Spleen (tissue), 11 donors: Measurements from ENCODE around the gene ERMP1. TPM values are rescaled to one million over a fixed set of nuclear protein-coding genes. Genes with fewer than 3 reads are reported as not detected.

Source experiments
- DNase-seq: peaks from one replicate; pipeline ENCODE4 v3.0.0-alpha.2; 2020
- H3K27ac ChIP-seq, 8 donors: fragments of 200-600 bp; sonication (generic) in 7 of 8; 1 replicate in 4 of 8; 2 replicates in 4 of 8; pipeline versions ENCODE4 v1.5.0 to v1.8.0; 2016 to 2021; ENCODE audit warnings: inconsistent platforms in 4 of 8, mild to moderate bottlenecking in 4 of 8, moderate library complexity in 1 of 8
- H3K27me3 ChIP-seq, 7 donors: fragments of 200-600 bp; sonication (generic) in 6 of 7; replicated peaks in 1 of 7; 1 replicate in 4 of 7; 2 replicates in 3 of 7; pipeline versions ENCODE4 v1.5.0 to v1.8.0; 2016 to 2021; ENCODE audit warnings: inconsistent platforms in 3 of 7, mild to moderate bottlenecking in 1 of 7
- H3K36me3 ChIP-seq, 6 donors: fragments of 200-600 bp; sonication (generic) in 5 of 6; 1 replicate in 4 of 6; 2 replicates in 2 of 6; pipeline versions ENCODE4 v1.5.0 to v1.8.0; 2016 to 2021; ENCODE audit warnings: inconsistent platforms in 2 of 6
- H3K4me1 ChIP-seq, 6 donors: fragments of 200-600 bp; sonication (generic) in 5 of 6; 1 replicate in 3 of 6; 2 replicates in 3 of 6; pipeline versions ENCODE4 v1.5.0 to v1.8.0; 2016 to 2021; ENCODE audit warnings: inconsistent platforms in 3 of 6
- H3K4me3 ChIP-seq, 8 donors: fragments of 200-600 bp; sonication (generic) in 7 of 8; 1 replicate in 4 of 8; 2 replicates in 4 of 8; pipeline versions ENCODE4 v1.5.0 to v1.8.0; 2016 to 2021; ENCODE audit warnings: inconsistent platforms in 4 of 8, mild to moderate bottlenecking in 4 of 8, moderate library complexity in 2 of 8
- H3K9me3 ChIP-seq, 8 donors: fragments of 200-600 bp; sonication (generic) in 7 of 8; 1 replicate in 4 of 8; 2 replicates in 4 of 8; pipeline versions ENCODE4 v1.5.0 to v1.8.0; 2016 to 2021; ENCODE audit warnings: inconsistent platforms in 4 of 8
- POLR2A ChIP-seq, 3 donors: fragments of 450-650 bp; IDR thresholded peaks; one replicate each; pipeline ENCODE4 v1.5.1; 2017; ENCODE audit warnings: antibody characterized with exemption in 3 of 3, mild to moderate bottlenecking in 1 of 3
- POLR2AphosphoS5 ChIP-seq, 3 donors: sonication (generic); formaldehyde crosslinking; IDR thresholded peaks; one replicate each; pipeline ENCODE4 v1.5.1; 2017; ENCODE audit warnings: antibody characterized with exemption in 3 of 3
- WGBS, 5 donors: extraction: QIAGEN DNeasy Blood & Tissue Kit in 3 of 5; methylation state at CpG; one replicate each; pipeline versions ENCODE4 v1.1.5 to v1.1.7; 2013 to 2018; 5-methylcytosine and 5-hydroxymethylcytosine counted together
- intact Hi-C: fragments of 100-400 bp; cut with DNase I; formaldehyde crosslinking; loops from one replicate; pipeline ENCODE4 v1.15.0; 2023; ENCODE audit warnings: low total_unique reads
- polyA plus RNA-seq, 3 donors: library from polyadenylated mRNA; stranded (reverse); fragments of 200-250 nt; gene quantifications; one replicate each; pipeline ENCODE4 v1.2.1, GENCODE V29; 2013
- total RNA-seq, 7 donors: library from RNA; depleted of rRNA in 3 of 7; stranded (reverse); fragments of >200 nt in 3 of 7; fragmentation: NEBNext Ultra II Directional in 4 of 7; extraction: Animal tissue kit (Norgen Biotek cat#: 25700) in 4 of 7; gene quantifications; one replicate each; pipeline versions ENCODE4 v1.1.0 to v1.2.1, GENCODE V29; 2016 to 2021
- TF ChIP-seq, protein P1 (sequence below), 11 experiments: fragments of 200-600 bp in 7 of 11; fragments of 450-650 bp in 4 of 11; sonication (generic) in 4 of 11; IDR thresholded peaks in 8 of 11; conservative IDR thresholded peaks in 3 of 11; 1 replicate in 7 of 11; 2 replicates in 4 of 11; pipeline versions ENCODE4 v1.4.0 to v1.8.0; 2016 to 2021; ENCODE audit warnings: antibody characterized with exemption in 11 of 11, inconsistent platforms in 4 of 11, mild to moderate bottlenecking in 1 of 11
- donor health status: healthy with polysubstance abuse.
- donor health status: DM: no; HTN: no; CAD: no; lungs with moderate emphysema.
- donor health status: DM: no; HTN: no; CAD: no.
- donor health status: Bipolar disorder and iron deficiency.
- donor health status: healthy.
- donor health status: DM: no; HTN: no; CAD: no.
- donor health status: DM: yes; HTN: yes; CAD: no.

The ERMP1 gene
- total and polyA plus RNA-seq, 10 donors, result 1.9 to 15.5 (median 12.8) TPM

DNA sequence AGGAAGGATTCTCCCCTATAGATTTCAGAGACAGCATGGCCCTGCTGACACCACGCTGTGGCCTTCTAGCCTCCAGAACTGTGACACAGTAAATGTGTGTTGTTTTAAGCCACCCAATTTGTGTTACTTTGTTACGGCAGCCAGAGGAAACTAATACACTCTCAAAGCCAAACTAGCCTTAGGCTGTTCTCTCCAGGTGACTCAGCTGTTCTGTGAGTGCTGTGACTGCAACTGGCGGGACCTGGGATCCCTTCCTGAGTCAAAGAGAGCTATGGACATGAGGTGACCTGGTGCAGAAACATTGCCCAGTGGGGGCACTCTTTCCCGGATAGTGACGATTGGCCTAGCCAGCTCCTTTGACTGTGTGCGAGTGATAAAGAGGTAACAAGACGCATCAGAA, 43.8 kb upstream of the ERMP1 start:
- H3K4me1 ChIP-seq, result no peaks in the 10 kb centered on the region
- H3K36me3 ChIP-seq, result peaks cover 0 to 11% (median 0%) of the 10 kb centered on the region in 6 donors
- no peak overlapping the region for H3K4me3 ChIP-seq
- WGBS, 5 donors, result 90 to 98% (median 95%) methylated on average over 7 of the region's 7 CpGs
- TF ChIP-seq POLR2AphosphoS5 (IDR thresholded peaks at IDR 0.05), result no peak
- TF ChIP-seq POLR2A (IDR thresholded peaks at IDR 0.05), result no peak
- TF ChIP-seq, protein P1, sequence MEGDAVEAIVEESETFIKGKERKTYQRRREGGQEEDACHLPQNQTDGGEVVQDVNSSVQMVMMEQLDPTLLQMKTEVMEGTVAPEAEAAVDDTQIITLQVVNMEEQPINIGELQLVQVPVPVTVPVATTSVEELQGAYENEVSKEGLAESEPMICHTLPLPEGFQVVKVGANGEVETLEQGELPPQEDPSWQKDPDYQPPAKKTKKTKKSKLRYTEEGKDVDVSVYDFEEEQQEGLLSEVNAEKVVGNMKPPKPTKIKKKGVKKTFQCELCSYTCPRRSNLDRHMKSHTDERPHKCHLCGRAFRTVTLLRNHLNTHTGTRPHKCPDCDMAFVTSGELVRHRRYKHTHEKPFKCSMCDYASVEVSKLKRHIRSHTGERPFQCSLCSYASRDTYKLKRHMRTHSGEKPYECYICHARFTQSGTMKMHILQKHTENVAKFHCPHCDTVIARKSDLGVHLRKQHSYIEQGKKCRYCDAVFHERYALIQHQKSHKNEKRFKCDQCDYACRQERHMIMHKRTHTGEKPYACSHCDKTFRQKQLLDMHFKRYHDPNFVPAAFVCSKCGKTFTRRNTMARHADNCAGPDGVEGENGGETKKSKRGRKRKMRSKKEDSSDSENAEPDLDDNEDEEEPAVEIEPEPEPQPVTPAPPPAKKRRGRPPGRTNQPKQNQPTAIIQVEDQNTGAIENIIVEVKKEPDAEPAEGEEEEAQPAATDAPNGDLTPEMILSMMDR (IDR thresholded peaks at IDR 0.05 in 8 of 11, conservative IDR thresholded peaks at IDR 0.05 in 3 of 11), result no peak
- no peaks in the 10 kb centered on the region for H3K27me3 ChIP-seq
- DNase-seq, result no peak
- intact Hi-C loops, result no loop called here
- no peaks in the 10 kb centered on the region for H3K9me3 ChIP-seq
- no peak overlapping the region for H3K27ac ChIP-seq

DNA sequence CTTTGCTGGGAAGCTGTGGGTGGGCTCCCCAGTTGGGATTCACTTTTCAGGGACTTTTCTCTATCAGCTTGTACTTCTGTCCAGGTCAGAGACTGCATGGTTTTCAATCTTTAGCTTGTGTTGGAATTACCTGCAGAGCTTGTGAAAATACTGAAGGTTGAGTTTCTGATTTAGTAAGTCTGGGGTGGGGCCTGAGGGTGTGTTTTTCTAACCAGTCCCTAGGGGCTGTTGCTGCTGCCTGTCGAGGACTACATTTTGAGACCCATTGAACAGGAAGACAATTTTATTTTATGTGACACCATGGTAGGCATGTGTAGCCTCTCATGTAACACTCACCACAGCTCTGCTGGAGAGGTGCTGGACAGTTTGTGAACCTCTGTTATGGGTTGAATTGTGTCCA, 43.1 kb upstream of the ERMP1 start:
- Histone ChIP-seq H3K36me3 (peaks cover 0 to 14% (median 0%) of the 10 kb centered on the region in 6 donors), H3K4me1 (no peaks in the 10 kb centered on the region), H3K9me3 (no peaks in the 10 kb centered on the region), H3K4me3 (no peak overlapping the region), H3K27me3 (no peaks in the 10 kb centered on the region), H3K27ac (no peak overlapping the region)
- no peak for DNase-seq
- WGBS, 5 donors, result 54 to 75% (median 65%) methylated on average over 1 of the region's 1 CpG
- intact Hi-C loops, result no loop called here
- TF ChIP-seq POLR2A (IDR thresholded peaks at IDR 0.05) (no peak), POLR2AphosphoS5 (IDR thresholded peaks at IDR 0.05) (no peak)
- TF ChIP-seq, protein P1 (IDR thresholded peaks at IDR 0.05 in 8 of 11, conservative IDR thresholded peaks at IDR 0.05 in 3 of 11), result no peak

DNA sequence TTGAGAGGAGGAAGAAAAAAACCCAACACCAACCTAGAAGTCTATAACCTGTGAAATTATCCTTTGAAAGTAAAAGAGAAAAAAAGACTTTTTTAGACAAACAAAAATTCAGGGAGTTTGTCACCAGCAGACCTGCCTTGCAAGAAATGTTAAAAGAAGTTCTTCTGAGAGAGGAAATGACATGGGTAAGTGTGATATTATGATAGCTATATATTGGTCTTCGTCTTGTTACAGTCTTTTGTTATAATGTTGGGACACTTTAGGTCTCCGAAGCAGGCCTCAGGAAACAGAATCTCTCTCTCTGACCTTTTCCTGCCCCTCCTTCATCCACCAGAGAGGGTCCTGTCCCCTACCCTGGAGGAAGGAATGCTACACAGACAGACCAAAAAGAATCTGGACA, 41.1 kb upstream of the ERMP1 start:
- Histone ChIP-seq H3K4me1 (no peaks in the 10 kb centered on the region), H3K27ac (no peak overlapping the region), H3K36me3 (peaks cover 0 to 23% (median 0%) of the 10 kb centered on the region in 6 donors), H3K27me3 (no peaks in the 10 kb centered on the region), H3K9me3 (no peaks in the 10 kb centered on the region), H3K4me3 (no peak overlapping the region)
- 46 to 77% (median 62%) methylated on average over 2 of the region's 2 CpGs for WGBS, 5 donors
- no peak for DNase-seq
- intact Hi-C loops, result no loop called here
- no peak for TF ChIP-seq POLR2A (IDR thresholded peaks at IDR 0.05)
- TF ChIP-seq POLR2AphosphoS5 (IDR thresholded peaks at IDR 0.05), result no peak
- TF ChIP-seq, protein P1 (IDR thresholded peaks at IDR 0.05 in 8 of 11, conservative IDR thresholded peaks at IDR 0.05 in 3 of 11), result no peak

DNA sequence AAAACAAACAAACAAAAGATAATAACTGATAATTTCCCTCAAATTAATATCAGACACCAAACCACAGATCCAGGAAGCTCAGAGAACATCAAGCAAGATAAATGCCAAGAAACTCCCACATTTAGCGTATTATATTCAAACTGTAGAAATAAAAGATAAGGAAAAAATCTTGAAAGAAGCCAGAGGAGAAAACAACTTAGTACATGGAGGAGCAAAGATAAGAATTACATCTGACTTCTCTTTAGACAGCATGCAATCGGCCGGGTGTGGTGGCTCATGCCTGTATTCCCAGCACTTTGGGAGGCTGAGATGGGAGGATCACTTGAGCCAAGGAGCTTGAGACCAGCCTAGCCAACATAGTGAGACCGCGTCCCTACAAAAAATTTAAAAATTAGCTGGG, 40.5 kb upstream of the ERMP1 start:
- H3K27ac ChIP-seq, result no peak overlapping the region
- 95 to 98% (median 97%) methylated on average over 5 of the region's 5 CpGs for WGBS, 5 donors
- no peak for DNase-seq

More for the DNA sequence above, 40.5 kb upstream of the ERMP1 start:
- Histone ChIP-seq H3K4me3 (no peak overlapping the region), H3K4me1 (no peaks in the 10 kb centered on the region), H3K36me3 (peaks cover 0 to 23% (median 0%) of the 10 kb centered on the region in 6 donors), H3K27me3 (no peaks in the 10 kb centered on the region), H3K9me3 (no peaks in the 10 kb centered on the region)
- intact Hi-C loops, result no loop called here
- TF ChIP-seq POLR2AphosphoS5 (IDR thresholded peaks at IDR 0.05) (no peak), POLR2A (IDR thresholded peaks at IDR 0.05) (no peak)
- TF ChIP-seq, protein P1 (IDR thresholded peaks at IDR 0.05 in 8 of 11, conservative IDR thresholded peaks at IDR 0.05 in 3 of 11), result no peak
